Fibroblast of skin of left quadriceps (primary cell): ENCODE measurements around the gene MAGI1.
"Not testable (repeated sequence)": the region's sequence is repeated elsewhere in the genome, so short reads cannot be mapped to it uniquely, and the experiment has no call there.

Source experiments
- DNase-seq, 2 experiments: peaks; one replicate each; pipeline ENCODE4 v3.0.0-alpha.2; 2013; ENCODE audit warnings: low read depth in 2 of 2

MAGI1 gene

GRCh38 chr3:65907232-65908130 lies 131.2 kb downstream of the MAGI1 start:
- DNase-seq, result no peak

DNA sequence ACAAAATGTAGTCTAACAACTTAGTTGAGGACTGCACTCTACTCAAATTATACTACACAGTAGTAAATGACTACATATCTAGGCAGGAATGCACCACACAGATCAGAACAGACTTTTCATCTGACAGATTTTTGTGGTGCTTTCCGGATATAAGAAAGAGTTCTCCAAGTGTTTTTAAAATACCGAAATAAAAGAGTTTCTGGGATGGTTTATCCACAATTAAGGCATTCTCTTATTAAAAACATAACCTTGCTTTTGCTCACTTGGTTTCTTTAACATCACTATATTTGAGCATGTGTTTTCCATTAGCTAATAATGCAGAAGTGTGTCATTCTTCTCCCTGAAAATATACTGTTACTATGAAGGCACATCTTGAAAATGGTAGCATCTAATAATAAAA lies 132.9 kb downstream of the MAGI1 start:
- DNase-seq, result peak; percentile 64 to 69

- DNase-seq, result no peak
Measured at GRCh38 chr3:65904016-65904415, 134.7 kb downstream of the MAGI1 start.

DNA sequence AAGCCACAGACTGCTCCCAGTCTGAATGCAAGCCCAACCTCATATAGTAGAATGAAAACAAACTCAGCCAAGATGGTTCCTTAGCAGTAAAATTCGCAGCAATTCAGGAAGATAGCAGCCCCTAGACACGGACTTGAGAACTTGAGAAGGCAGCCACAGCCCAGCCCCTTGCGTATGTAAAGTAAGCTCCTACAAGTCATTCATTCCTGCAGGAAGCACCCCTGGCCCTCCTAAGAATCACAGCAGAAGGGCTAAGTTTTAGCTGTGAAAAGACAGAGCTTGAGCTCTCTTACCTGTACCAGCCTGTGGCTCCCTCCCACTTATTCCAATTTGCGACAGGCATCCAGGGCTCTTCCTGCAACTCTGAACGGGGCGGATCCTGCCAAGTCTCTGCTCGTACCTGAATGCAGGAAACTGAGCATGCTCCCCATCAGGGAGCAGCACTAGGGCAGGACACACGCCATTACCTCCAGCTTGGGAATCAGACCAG lies 136.4 kb downstream of the MAGI1 start:
- no peak for DNase-seq

DNA sequence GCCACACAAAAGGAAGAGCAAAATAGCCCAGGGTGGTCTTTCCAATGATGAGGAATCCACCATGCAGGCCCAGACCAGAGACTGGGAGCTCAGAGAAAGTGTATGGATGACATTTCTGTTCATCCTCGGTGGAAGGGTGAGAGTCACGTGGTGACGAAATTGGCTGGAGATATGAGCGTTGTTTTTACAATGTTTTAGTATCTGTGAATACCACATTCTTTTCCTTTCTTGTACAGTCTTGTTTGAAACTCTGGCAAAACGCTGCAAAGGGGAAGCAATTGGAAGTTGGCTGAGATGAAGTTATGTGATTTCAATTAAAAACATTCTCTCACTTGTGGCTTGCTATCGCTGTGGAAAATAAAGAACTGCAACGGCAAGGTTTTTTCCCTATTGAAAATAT lies 137.5 kb downstream of the MAGI1 start:
- no peak for DNase-seq

- DNase-seq, result no peak
Measured at GRCh38 chr3:65899226-65899625, 139.5 kb downstream of the MAGI1 start.

GRCh38 chr3:65897766-65898165 lies 141.0 kb downstream of the MAGI1 start:
- no peak for DNase-seq

DNA sequence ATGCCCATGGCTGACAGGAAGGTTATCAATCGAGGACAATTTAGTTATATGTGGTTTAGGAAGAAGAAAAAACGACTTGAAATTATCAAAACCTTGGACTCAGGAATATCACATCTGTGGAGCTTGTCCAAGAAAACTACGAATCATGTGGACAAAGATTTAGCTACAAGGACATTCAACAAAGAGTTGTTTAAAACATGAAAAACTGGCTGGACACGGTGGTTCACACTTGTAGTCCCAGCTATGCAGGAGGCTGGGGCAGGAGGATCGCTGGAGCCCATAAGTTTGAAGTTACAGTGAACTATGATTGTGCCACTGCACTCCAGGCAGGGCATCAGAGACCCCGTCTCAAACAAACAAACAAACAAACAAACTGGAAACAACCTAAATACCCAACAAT lies 142.4 kb downstream of the MAGI1 start:
- DNase-seq, result no peak

DNA sequence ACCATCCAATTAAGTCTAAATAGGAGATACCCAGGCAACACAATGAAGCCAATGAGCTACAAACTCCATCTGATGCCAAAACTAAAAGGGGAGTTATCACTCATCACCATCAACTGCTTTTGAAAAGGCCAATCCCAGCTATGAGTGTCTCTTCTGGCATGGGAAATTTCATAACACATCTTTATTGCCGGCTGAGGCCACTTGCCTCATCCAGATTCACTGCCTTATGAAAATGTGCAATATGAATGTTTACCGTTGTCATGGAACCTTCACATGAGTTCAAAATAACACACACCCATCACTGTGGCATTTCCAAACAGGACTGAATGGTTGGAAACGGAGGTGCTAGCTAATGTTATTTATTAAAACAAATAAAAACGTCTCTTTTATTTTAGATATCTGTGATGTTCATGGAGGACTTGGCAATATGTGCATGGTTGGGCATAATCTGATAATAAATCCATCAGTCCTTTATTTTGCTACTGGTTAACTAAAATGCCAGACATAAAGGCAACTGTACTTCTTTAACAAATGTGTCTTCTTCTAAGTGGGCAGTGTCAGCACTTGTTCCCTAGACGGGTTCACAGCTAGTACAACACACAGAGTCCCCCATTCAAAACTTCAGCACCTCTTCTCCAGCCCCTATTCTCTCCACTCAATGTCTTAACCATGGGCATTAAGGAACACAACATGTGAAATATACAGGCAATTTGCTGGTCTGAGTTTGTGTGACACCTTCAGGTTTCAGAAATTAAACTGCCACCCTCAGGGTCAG lies 143.9 kb downstream of the MAGI1 start:
- DNase-seq, result peak; percentile 41 to 43

- no peak for DNase-seq
Measured at GRCh38 chr3:65894126-65894525, 144.6 kb downstream of the MAGI1 start.

DNA sequence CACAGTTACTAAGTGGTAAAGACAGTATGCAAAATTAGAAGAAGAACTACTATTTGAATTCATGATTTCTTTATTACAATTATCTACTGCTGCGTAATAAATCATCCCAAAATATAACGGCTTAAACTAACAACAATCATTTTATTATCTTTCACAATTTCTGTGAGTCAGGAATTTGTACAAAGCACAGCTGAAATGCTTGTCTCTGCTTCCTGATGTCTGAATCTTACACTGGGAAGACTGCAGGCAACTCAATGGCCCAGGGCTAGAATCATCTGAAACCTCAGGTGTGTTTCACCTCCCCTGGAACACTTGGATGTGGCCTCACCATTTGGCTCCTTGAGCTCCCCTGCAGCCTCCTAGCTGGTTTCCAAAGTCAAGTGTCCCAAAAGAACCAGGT lies 145.1 kb downstream of the MAGI1 start:
- DNase-seq, result no peak

DNA sequence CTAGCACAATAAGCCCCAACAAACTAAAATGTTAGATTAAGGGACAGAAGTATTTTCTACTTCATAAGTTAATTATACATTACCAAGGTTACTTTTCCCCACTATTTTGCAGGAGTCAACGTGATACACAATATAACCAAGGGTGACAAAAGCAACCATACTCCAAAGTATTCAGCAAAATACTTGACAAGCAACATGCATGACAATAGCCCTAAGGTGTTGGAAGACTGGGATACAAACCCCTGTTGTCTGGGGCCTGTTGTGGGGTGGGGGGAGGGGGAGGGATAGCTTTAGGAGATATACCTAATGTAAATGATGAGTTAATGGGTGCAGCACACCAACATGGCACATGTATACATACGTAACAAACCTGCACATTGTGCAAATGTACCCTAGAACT lies 147.2 kb downstream of the MAGI1 start:
- not testable (repeated sequence) for DNase-seq

GRCh38 chr3:65890328-65890727 lies 148.4 kb downstream of the MAGI1 start:
- DNase-seq, result no peak

- DNase-seq, result no peak
Measured at GRCh38 chr3:65889707-65890099, 149.0 kb downstream of the MAGI1 start.

- peak; percentile 95 to 96 for DNase-seq
Measured at GRCh38 chr3:65888980-65889706, 149.6 kb downstream of the MAGI1 start.

- peak in 1 of 2 experiments; percentile 21 for DNase-seq
Measured at GRCh38 chr3:65888196-65888595, 150.5 kb downstream of the MAGI1 start.

DNA sequence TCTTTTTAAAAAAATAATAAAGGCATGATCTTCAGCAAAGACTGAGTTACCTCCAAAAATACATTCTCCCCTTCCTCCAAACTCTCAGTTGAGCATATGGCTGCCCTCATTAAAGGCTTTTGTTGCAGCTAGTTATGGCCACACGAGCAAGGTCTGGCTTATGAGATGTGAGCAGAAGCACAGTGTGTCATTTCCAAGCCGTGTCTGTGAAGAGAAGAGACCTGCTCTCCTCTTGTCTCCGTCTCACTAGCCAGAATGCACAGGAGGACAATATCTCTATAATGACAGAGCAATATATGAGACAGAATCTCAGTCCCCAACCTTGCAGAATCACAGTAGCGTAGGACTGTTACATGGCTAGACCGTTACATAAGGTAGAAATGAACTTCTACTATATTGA lies 152.3 kb downstream of the MAGI1 start:
- DNase-seq, result no peak

- DNase-seq, result no peak
Measured at GRCh38 chr3:65884071-65884470, 154.6 kb downstream of the MAGI1 start.

DNA sequence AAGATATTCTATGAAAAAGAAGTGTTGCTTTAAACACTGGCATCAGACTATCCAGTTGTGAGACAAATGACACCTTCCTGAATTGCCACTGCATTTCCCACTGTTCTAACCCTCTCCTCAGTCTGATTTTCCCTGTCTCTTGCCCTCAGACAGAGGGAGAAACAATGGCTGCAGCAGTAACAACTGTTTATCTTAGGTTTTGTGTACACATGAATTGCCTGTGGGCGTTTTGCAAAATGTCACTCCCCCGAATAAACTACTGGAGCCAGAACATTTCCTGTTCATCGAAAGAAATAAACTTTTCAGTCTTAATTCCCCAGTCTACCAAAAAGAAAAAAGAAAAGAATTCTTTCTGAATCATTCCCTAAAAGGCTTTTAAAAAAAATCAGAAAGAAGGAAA lies 155.1 kb downstream of the MAGI1 start:
- no peak for DNase-seq

GRCh38 chr3:65880350-65880749 lies 158.4 kb downstream of the MAGI1 start:
- DNase-seq, result no peak

GRCh38 chr3:65879372-65879771 lies 159.3 kb downstream of the MAGI1 start:
- no peak for DNase-seq

GRCh38 chr3:65878831-65879230 lies 159.9 kb downstream of the MAGI1 start:
- no peak for DNase-seq
